ENCODE results near the gene LATS2.
"Not testable (repeated sequence)": the region's sequence is repeated elsewhere in the genome, so short reads cannot be mapped to it uniquely, and the experiment has no call there.

Gene LATS2

GRCh38 chr13:21075379-21076249 lies 14.2 kb upstream of the LATS2 start:
- DNase-seq (ENCODE audit: low spot score), result no peak

GRCh38 chr13:21075011-21075378 lies 13.6 kb upstream of the LATS2 start:
- DNase-seq (ENCODE audit: low spot score), result no peak

- peak; percentile 4 for DNase-seq (ENCODE audit: low spot score)
Measured at GRCh38 chr13:21074546-21074945, 13.2 kb upstream of the LATS2 start.

GRCh38 chr13:21071924-21072323 lies 10.5 kb upstream of the LATS2 start:
- no peak for DNase-seq (ENCODE audit: low spot score)

- DNase-seq (ENCODE audit: low spot score), result no peak
Measured at GRCh38 chr13:21071015-21071414, 9.6 kb upstream of the LATS2 start.

- DNase-seq (ENCODE audit: low spot score), result no peak
Measured at GRCh38 chr13:21069561-21070004, 8.2 kb upstream of the LATS2 start.

GRCh38 chr13:21067848-21068247 lies 6.5 kb upstream of the LATS2 start:
- no peak for DNase-seq (ENCODE audit: low spot score)

GRCh38 chr13:21066946-21067345 lies 5.6 kb upstream of the LATS2 start:
- DNase-seq (ENCODE audit: low spot score), result no peak

GRCh38 chr13:21065686-21066085 lies 4.3 kb upstream of the LATS2 start:
- DNase-seq (ENCODE audit: low spot score), result no peak

GRCh38 chr13:21063031-21063430 lies 1.6 kb upstream of the LATS2 start:
- DNase-seq (ENCODE audit: low spot score), result no peak

GRCh38 chr13:21060338-21061028 lies 903 bp downstream of the LATS2 start:
- DNase-seq (ENCODE audit: low spot score), result no peak

GRCh38 chr13:21059641-21060337 lies 1.6 kb downstream of the LATS2 start:
- DNase-seq (ENCODE audit: low spot score), result no peak

- DNase-seq (ENCODE audit: low spot score), result no peak
Measured at GRCh38 chr13:21058361-21058760, 3.0 kb downstream of the LATS2 start.

GRCh38 chr13:21055511-21056045 lies 5.8 kb downstream of the LATS2 start:
- no peak for DNase-seq (ENCODE audit: low spot score)

- DNase-seq (ENCODE audit: low spot score), result no peak
Measured at GRCh38 chr13:21055016-21055415, 6.4 kb downstream of the LATS2 start.

GRCh38 chr13:21054313-21054712 lies 7.1 kb downstream of the LATS2 start:
- no peak for DNase-seq (ENCODE audit: low spot score)

GRCh38 chr13:21053231-21053630 lies 8.2 kb downstream of the LATS2 start:
- DNase-seq (ENCODE audit: low spot score), result no peak

GRCh38 chr13:21051675-21052074 lies 9.7 kb downstream of the LATS2 start:
- no peak for DNase-seq (ENCODE audit: low spot score)

GRCh38 chr13:21050288-21051197 lies 10.8 kb downstream of the LATS2 start:
- no peak for DNase-seq (ENCODE audit: low spot score)

- not testable (repeated sequence) for DNase-seq (ENCODE audit: low spot score)
Measured at GRCh38 chr13:21049731-21050130, 11.7 kb downstream of the LATS2 start.
